HG03521 (cell line): Measurements from ENCODE around the gene MKRN2OS.
"Not testable (repeated sequence)": the region's sequence is repeated elsewhere in the genome, so short reads cannot be mapped to it uniquely, and the experiment has no call there.

Experiments
- ATAC-seq: cut with Tn5 transposase; IDR thresholded peaks from one replicate; pipeline ENCODE4 v1.9.1; 2021; ENCODE audit warnings: mild to moderate bottlenecking, moderate library complexity; ENCODE audit not compliant: unreplicated experiment

MKRN2OS gene

DNA sequence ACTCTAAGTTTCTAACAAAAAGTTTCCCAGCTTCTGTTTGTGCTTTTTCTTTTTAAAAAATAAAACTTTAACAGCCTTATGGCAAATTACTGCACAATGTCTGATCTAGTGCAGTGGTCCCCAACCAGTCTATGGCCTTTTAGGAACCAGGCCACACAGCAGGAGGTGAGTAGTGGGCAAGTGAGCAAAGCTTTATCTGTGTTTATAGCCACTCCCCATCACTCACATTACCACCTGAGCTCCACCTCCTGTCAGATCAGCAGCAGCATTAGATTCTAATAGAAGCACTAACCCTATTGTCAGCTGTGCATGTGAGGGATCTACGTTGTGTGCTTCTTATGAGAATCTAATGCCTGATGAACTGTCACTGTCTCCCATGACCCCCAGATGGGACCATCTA lies 17.2 kb upstream of the MKRN2OS start:
- ATAC-seq = no peak

DNA sequence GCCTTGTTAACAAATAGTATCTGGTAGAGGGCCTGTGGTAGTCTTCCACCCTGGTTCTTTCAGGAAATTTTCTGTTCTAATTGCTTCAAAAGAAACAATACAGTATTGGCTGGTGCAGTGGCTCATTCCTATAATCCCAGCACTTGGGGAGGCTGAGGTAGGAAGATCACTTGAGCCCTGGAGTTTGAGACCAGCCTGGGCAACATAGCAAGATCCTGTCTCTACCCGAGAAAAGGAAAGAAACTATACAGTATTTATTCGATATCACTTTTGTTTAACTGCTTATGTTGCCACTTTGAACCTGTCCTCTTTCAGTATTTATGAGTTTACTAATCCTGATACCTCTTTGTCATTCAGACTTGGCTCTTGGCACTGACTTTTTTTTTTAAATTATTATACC lies 16.1 kb upstream of the MKRN2OS start:
- ATAC-seq = no peak

DNA sequence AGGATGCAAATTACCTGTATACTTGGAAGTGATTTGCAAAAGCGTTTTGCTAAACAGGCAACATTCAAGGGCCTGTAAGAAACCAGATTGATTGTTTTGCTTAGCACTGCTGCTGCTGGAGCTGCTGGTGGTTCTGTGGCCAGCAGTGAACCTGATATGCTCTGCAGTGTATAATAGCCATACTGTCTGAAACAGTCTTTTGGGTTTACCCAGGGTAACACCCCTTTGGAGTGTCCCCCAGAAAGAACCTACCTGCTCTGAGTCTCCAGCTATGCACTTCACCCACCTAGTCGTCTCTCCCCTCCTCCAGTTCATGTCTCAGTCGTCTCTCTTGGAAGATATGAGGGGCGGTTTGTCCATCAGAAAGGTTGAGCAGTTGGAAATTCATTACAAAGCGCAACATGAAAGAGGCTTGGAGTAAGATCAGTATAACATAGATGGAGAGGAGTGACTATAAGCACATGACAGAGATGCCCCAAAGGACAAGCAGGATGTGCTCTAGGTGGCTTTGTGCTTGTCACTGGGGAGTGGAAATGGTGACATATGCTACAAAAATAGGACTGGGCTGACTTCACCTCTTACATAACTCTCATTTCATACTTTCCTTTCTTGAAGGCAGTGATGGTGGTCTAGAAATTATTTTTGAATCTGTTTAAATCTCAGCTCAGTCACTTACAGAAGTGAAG lies 15.3 kb upstream of the MKRN2OS start:
- peak; percentile 23 for ATAC-seq

DNA sequence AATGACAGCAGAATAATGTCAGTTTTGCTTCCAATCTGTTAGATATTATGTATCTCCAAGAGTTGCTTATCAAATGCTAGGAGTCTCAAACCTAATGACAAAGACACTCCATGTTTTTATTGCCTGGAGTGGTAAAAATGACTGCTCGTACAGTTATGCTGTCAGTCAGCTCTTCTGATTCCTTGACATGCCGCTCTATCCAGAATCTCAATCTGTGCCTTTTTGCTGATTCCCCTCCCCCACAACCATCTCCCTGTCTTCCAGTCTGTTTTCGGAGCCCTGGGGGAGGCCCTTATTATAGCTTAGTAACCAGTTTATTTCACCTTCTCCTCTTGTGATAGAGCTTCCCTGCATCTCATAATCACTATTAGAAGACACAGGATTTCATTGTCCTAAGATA lies 14.2 kb upstream of the MKRN2OS start:
- no peak for ATAC-seq

DNA sequence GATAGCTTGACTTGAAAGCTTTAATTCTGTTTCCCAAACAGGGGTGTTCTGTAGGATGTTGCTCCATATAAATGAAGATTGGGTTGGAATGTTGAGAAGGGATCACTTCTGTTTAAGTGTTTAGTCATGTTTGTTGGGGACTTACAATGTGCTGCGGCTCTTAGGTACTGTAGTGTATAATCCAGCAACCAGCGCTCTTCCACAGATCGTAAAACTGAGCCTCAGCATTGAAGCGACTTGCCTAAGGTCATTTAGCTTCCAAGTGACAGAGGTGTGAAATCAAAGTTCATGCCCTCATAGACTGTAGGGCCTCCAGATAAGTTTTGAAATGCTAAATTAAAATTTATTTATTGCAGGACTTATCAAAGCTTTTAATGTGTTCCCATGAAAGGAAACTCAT lies 13.4 kb upstream of the MKRN2OS start:
- no peak for ATAC-seq

DNA sequence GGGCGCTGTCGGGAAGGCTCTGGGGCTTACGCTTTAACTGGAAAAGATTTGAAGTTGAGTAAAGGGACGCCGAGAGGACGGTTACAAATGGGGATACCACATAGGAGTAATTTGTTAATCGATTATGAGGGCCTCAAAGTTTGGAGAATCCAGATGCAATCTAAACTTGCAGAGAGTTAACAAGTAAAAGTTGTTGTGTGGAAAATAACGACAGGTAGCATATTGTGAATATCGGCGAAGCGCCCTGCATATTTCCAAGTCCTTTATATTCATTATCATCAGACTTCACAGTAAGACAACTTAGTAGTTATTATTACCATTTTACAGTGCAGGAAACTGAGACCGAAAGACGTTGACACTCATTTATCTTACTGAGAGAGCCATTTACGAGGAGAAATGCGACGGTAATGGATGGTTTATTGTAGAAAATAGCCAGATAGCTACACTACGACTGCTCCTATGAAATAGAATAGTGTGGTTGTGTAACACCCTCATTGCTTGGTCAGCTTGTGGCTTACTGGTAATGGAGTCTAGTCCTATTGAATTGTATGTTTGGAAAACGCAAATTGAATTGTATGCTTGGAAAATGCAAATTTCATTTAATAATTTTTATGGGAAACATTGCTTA lies 12.3 kb upstream of the MKRN2OS start:
- no peak for ATAC-seq

DNA sequence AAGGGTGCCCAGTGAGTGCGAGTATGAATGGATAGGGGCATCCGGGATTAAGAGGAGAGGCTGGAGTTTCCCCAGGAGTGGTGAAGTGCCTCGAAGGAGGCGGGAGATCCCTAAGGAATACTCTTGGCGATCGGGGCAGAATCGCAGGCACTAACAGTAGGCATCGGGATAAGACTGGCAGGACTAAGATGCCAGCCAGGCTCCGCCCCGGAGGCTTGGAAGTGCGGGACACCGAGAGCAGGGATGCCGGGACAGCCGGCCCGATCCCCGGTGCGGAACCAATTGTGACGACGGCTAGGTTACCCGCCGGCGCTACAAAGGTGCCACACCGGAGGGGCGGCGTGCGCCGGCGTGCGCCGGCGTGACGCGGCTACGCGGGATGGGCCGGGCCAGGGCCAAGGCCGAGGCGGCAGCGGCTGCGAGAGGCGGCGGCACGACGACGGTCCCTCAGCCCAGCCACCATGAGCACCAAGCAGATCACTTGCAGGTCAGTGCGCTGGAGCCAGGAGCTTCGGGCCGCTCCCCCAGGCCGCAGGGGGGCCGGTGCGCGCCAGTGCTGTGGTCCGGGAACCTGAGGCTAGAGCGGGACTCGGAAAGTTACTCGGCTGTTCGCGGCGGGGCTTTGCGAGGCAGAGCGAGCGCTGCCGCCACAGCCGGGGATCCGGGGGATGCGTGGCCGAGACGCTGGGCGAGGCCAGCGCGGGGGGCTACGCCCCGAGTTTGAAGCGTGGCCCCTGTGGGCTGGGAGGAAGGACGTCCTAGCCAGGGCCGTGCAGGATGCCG lies 11.6 kb upstream of the MKRN2OS start, which contains the start of gene MKRN2:
Gene MKRN2 (plus strand): TSS at position 398 of the 783 bp plus-strand sequence. CDS start 64 bp downstream, at position 462.
- peak; percentile 89 for ATAC-seq

DNA sequence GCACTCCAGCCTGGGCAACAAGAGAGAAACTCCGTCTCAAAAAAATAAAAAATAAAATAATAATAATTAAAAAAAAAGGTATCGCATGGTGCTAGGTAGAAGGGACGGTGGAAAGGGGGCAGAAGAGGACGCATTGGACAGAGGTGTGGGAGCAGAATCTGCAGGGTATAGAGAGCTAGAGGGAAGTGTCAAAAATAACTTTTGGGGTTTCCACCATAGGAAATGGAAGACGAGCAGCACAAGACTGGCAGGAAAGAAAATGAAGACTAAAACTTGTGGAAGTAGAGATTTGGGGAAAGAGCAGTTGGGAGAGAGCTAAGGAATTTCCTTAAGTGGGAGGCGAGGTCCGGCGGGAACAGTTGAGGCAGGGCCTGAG lies 11.0 kb upstream of the MKRN2OS start:
- no peak for ATAC-seq

DNA sequence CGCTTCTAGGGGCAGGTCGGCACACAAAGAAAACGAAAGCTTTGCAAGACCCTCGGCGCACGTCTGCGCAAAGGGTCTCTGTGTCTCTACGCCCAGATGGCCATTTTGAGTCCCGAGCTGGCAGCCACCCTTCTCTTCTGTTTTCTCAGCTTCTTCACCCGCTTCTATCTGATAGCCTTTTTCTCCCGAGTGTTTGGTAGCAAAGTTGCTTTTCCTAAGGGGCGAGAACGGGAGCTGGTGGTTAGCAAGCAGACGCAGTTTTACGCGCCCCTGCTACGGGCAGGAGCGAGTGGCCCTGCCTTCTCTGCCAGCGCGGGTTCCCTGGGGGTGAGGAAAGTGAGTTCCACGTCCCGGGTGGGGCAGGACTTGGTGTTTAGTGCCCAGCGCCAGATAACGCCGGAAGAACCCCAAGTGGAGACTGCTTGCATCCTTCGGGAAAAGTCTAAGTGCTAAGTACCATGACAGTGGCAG lies 8.7 kb upstream of the MKRN2OS start:
- no peak for ATAC-seq

DNA sequence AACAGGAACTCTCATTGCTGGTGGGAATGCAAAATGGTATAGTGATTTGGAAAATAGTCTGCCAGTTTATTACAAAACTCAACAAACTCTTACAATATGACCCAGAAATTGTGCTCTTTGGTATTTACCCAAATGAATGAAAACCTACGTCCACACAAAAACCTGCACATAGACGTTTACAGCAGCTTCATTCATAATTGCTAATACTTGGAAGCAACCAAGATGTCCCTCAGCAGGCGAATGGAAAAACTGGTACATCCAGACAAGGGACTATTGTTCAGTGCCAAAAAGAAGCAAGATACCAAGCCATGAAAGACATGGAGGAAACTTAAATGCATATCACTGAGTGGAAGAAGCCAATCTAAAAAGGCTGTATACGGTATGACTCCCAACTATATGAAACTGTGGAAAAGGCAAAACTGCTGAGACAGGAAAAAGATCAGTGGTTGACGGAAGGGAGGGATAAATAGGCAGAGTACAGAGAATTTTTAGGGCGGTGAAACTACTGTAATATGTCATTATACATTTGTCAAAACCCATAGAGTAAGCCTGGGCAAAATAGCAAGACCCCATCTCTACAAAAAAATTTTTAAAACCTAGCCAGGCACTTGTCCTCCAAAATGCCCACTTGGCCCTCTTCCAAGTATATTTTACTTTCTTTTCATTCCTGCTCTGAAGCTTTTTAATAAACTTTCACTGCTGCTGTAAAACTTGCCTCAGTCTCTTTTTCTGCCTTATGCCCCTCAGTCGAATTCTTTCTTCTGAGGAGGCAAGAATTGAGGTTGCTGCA lies 4.9 kb upstream of the MKRN2OS start:
- no peak for ATAC-seq

DNA sequence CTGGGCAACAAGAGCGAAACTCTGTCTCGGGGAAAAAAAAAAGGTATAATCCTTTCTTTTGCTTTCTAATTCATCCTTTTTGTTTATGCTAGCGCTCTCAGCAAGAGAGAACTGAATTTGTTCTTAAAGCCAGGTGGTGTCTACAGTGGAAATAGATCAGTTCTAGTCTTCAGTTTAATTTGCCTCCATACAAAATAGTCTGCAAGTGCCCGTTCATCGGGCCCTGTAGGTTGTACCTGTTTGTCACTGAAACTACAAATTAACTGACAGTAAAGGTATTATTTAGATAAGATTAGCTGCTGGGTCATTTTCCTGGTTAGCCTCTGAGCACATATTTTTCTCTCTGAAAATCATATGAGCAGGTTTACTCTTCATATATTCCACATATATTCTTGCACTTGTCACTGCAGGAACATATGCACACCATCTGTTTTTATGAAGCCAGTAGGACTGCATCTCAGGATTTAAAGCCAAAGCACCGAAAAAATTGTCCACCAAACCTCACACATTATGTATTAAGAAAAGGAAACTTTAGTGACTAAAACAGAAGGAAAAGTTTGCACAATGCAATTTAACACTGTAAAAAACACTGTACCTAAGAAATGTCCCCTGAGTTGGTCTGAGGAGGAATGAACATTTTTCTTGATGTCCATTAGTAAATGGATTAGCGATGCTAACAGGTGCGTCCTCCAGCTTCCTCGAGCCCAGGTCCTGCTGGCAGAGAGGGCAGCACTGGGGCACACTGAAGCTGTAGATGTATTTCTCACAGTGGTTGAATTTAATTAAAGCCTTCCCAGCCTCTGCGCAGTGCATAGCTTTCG lies 437 bp downstream of the MKRN2OS start:
- no peak for ATAC-seq

DNA sequence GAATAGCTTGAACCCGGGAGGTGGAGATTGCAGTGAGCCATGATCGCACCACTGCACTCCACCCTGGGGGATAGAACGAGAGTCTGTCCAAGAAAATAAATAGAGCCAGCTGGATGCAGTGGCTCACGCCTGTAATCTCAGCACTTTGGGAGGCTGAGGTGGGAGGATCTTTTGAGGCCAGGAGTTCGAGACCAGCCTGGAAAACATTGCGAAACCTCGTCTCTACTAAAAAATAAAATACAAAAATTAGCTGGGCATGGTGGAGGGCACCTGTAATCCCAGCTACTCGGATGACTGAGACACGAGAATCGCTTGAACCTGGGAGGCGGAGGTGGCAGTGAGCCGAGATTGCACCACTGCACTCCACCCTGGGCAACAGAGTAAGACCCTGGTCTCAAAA lies 1.8 kb downstream of the MKRN2OS start:
- ATAC-seq = not testable (repeated sequence)

DNA sequence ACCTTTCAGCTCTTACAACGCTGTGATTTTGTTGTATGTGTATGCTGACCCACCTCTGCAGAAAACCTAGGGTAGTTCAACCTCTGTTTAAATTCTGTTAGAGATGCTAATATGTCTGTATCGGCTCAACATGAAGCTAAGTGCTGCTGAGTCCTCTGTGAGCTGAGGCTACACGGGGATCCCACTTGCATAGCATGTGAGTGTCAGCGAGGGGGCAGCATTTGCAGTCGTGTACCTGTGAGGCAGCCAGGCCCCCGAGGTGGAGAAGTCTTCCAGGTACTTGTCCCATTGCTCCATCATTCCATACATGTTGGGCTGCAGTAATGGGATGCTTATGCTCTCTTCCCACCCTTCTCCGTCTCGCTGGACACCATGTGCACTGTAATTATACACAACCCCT lies 3.7 kb downstream of the MKRN2OS start:
- no peak for ATAC-seq

DNA sequence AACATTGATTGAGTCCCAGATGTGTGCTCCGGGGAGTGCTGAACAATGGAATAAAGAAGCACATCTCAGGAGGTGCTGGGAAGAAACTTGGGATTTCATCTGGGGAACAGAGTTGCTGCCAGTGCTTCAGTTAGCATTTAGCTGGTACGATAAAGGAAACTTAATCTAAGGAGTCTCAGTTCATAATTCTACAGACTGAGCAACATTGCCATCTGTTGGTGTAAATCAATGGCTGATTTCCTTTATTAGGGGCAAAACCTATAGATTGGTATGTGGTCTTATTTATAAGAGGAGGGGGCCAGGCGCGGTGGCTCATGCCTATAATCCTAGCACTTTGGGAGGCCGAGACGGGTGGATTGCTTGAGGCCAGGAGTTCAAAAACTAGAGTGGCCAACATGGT lies 8.9 kb downstream of the MKRN2OS start:
- no peak for ATAC-seq

DNA sequence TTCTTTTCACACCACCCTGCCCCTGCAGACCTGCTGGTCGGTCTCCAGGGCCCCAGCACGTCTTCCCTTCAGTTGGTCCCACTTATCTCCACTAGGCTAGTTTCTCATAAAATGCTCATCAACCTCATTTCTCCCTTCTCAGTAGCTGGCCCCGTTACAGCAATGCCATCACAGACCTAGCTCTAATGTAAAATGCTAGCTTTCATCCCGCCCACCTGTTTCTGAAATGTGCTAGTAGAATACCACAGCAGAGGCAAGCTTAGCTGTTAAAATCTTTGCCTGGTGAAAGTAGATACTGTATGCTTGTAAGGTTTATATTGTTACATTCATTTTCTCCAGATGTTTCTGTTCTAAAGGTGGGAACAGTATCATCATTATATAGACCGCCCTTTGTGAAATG lies 13.1 kb downstream of the MKRN2OS start:
- no peak for ATAC-seq

DNA sequence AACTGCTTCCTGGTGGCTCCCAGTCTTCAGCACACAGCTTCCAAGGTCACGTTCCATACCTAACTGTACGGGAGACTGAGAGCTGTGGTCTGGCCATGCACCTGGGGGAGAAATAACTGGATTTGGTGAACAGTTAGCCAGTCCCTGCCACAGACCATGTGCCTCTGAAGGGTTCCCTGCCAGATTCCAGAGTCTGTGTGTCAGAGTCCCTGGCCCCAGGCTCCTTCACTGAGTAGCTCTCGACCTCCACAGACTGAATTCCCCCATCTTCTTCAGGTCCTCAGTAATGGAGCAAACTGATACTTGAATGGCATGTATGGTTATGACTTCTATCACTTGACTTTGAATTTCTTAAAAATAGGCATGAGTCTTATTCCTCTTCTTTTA lies 17.5 kb downstream of the MKRN2OS start:
- ATAC-seq = no peak

DNA sequence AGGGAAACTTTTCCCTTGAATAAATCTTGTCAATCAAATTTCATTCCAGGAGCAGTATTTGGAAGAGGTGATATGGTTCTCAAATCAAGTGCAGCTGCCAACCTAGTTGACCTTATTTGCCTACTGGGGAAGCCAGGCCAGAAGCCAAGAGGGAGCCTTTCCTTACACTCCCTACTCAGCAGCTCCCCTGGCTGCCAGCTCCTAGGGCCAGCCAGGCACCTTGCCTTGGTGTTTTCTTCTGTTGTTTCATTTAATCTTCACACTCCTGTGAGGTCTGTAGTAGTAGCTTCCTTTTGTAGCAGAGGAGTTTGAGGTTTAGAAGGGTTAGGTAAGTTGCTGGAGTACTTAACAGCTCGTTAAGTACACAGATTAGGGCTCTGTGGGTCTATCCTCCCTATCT lies 22.6 kb downstream of the MKRN2OS start:
- ATAC-seq = no peak

DNA sequence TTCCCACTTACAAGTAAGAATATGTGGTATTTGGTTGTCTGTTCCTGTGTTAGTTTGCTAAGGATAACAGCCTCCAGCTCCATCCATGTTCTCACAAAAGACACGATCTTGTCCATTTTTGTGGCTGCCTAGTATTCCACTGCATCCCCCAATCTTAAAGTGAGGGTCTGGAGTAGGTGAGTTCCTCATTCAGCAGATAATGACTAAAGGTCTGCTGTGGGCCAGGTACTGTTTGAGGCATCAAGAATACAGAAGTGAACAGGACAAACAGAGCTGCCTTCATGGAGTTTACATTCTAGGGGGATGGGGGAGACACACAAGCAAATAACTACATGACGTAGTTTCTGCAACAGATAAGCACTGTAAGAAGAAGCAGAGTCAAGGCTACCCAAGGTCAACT lies 24.3 kb downstream of the MKRN2OS start:
- ATAC-seq = no peak

DNA sequence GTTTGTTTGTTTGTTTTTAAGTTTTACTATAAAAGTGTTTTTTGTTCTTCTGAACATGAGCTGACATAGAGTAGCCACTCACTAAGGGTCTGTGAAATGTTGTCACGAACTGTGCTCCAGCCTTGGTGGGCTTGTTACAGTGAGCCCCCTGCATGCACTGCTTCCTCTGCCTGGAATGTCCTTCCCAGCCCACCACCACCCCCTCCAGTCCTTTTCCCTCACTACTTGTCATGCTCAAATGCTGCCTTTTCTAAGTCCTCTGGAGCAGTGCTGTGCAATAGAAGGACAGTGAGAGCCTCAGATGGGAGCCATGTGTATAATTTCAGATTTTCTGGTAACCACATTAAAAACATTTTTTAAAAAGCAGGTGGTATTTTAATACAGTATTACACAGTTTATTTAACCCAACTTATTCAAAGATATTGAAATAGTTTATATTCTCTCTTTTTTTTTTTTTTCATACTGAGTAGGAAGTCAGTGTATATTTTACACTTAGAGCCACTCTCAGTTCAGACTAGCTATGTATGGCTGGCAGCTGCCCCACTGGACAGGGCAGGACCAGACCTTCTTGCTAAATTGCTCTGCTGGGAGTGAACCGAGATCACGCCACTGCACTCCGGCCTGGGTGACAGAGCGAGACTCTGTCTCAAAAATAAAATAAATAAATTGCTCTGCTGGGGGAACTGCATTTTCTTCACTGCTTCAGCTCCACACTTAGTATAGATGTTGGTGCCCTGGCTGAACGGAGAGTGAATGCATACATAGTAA lies 26.9 kb downstream of the MKRN2OS start:
- ATAC-seq = no peak

DNA sequence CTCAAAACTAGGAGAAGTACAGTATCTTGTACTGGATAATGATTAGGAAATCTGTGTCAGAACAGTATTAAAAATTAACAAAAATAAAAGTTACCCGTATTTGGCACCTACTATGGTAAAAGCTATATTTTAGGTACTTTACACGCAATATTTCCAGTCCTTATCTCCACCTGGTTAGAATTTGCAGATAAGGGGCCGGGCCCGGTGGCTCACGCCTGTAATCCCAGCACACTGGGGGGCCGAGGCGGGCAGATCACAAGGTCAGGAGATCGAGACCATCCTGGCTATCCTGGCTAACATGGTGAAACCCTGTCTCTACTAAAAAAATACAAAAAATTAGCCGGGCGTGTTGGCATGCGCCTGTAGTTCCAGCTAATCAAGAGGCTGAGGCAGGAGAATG lies 28.4 kb downstream of the MKRN2OS start:
- no peak for ATAC-seq
